HepG2 (cell line): ENCODE data around the gene GUCA1A. TPM values are rescaled to one million over a fixed set of nuclear protein-coding genes. Genes with fewer than 3 reads are reported as not detected.

Experiments used
- ATF4 ChIP-seq, 2 experiments: fragments of 450-650 bp in 1 of 2; sonication (generic) in 1 of 2; formaldehyde crosslinking; IDR thresholded peaks; 2 replicates each; pipeline versions ENCODE4 v1.5.0 to v1.8.0; 2020 to 2022; ENCODE audit warnings: mild to moderate bottlenecking in 1 of 2, missing genetic modification reagents in 1 of 2
- ELF3 ChIP-seq: IDR thresholded peaks from 2 replicates; pipeline ENCODE4 v1.6.1; 2016; ENCODE audit warnings: missing genetic modification reagents, missing compliant biosample characterization
- FOXO1 ChIP-seq: sonication (generic); formaldehyde crosslinking; IDR thresholded peaks from 2 replicates; pipeline ENCODE4 v1.4.0; 2020; ENCODE audit warnings: missing genetic modification reagents
- MAFG ChIP-seq: sonication (generic); formaldehyde crosslinking; IDR thresholded peaks from 2 replicates; pipeline ENCODE4 v1.5.1; 2020; ENCODE audit warnings: mild to moderate bottlenecking, missing genetic modification reagents
- NFAT5 ChIP-seq: sonication (generic); formaldehyde crosslinking; IDR thresholded peaks from 2 replicates; pipeline ENCODE4 v1.4.0; 2020; ENCODE audit warnings: missing genetic modification reagents
- NFKB2 ChIP-seq: sonication (generic); formaldehyde crosslinking; IDR thresholded peaks from 2 replicates; pipeline ENCODE4 v1.4.0; 2020; ENCODE audit warnings: missing genetic modification reagents, borderline replicate concordance
- ZNF318 ChIP-seq: sonication (generic); formaldehyde crosslinking; IDR thresholded peaks from 2 replicates; pipeline ENCODE4 v1.4.0; 2020; ENCODE audit warnings: mild to moderate bottlenecking, missing genetic modification reagents
- ZNF382 ChIP-seq: sonication (generic); formaldehyde crosslinking; IDR thresholded peaks from 2 replicates; pipeline ENCODE4 v1.5.0; 2020; ENCODE audit warnings: missing genetic modification reagents, mild to moderate bottlenecking, borderline replicate concordance
- ZNF446 ChIP-seq: sonication (generic); formaldehyde crosslinking; IDR thresholded peaks from 2 replicates; pipeline ENCODE4 v1.5.0; 2020; ENCODE audit warnings: mild to moderate bottlenecking, missing genetic modification reagents
- ZNF543 ChIP-seq: sonication (generic); formaldehyde crosslinking; IDR thresholded peaks from 2 replicates; pipeline ENCODE4 v1.4.0; 2020; ENCODE audit warnings: mild to moderate bottlenecking, missing genetic modification reagents
- ZNF703 ChIP-seq: sonication (generic); formaldehyde crosslinking; IDR thresholded peaks from 2 replicates; pipeline ENCODE4 v1.5.1; 2020; ENCODE audit warnings: missing genetic modification reagents, mild to moderate bottlenecking, moderate library complexity, borderline replicate concordance
- polyA plus RNA-seq, 8 experiments: library from polyadenylated mRNA; depleted of rRNA in 3 of 8; stranded (reverse) in 7 of 8; unstranded in 1 of 8; fragments of >200 nt; fragmentation: Illumina TruSeq in 4 of 8; extraction: Trizol in 4 of 8; gene quantifications; 2 replicates each; pipeline versions ENCODE4 v1.2.1 to v1.2.3, GENCODE V29; 2011 to 2016; ENCODE audit warnings: low read depth in 4 of 8, missing spikeins in 1 of 8, mixed read lengths in 1 of 8; ENCODE audit not compliant: insufficient read depth in 1 of 8
- total RNA-seq, 5 experiments: library from RNA; depleted of rRNA; stranded (reverse); fragments of >200 nt; fragmentation: Illumina TruSeq; extraction: Trizol; gene quantifications; 2 replicates each; pipeline ENCODE4 v1.2.3, GENCODE V29; 2016; ENCODE audit warnings: low read depth in 1 of 5

Gene GUCA1A
- total and polyA plus RNA-seq, 2 of the 13 experiments (the other 11 are each of a cell fraction or from before 2014, with no cell fraction given): not detected

- TF ChIP-seq ZNF318: no peak
- no peak for TF ChIP-seq ZNF543 (CRISPR knock-in tag)
- TF ChIP-seq ATF4 (CRISPR knock-in tag; IDR thresholded peaks at IDR 0.05): no peak
- peak; percentile 91 for TF ChIP-seq ELF3 (CRISPR knock-in tag)
- TF ChIP-seq ZNF703 (CRISPR knock-in tag): no peak
- TF ChIP-seq MAFG (CRISPR knock-in tag): no peak
- TF ChIP-seq ZNF446 (CRISPR knock-in tag): no peak
- TF ChIP-seq FOXO1 (CRISPR knock-in tag): peak; percentile 90
- no peak for TF ChIP-seq NFAT5 (CRISPR knock-in tag)
- TF ChIP-seq ZNF382 (CRISPR knock-in tag): no peak
- no peak for TF ChIP-seq NFKB2 (CRISPR knock-in tag)
Measured at GRCh38 chr6:42197555-42198362, 24.6 kb downstream of the GUCA1A start (continued).
